Kidney tubule cell (primary cell): Measurements from ENCODE around the gene LSM5.

Source experiments
- DNase-seq: peaks from one replicate; pipeline ENCODE4 v3.0.0-alpha.2; 2018; ENCODE audit warnings: low spot score

LSM5 gene

GRCh38 chr7:32462451-32462850 lies 27.7 kb downstream of the LSM5 start:
- DNase-seq, result no peak

DNA sequence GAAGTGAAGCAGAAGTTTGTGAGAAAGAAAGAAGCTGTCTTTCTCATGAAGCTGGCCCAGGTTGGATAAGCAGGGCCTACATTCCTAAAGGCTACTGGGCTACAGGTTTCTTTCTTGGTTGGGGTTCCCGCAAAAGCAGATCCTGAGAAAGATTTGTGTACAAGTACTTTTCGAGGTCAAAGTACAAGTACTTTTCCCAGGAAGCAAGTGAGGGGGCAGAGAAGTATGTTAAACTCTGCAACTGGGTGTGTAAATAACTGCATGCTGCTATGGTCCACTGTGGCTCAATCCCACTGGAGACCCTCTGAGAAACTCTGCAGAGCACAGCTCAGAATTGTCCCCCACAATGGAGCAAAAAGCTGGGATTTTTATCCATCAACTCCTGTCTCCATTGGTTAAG lies 28.7 kb downstream of the LSM5 start:
- DNase-seq, result no peak

DNA sequence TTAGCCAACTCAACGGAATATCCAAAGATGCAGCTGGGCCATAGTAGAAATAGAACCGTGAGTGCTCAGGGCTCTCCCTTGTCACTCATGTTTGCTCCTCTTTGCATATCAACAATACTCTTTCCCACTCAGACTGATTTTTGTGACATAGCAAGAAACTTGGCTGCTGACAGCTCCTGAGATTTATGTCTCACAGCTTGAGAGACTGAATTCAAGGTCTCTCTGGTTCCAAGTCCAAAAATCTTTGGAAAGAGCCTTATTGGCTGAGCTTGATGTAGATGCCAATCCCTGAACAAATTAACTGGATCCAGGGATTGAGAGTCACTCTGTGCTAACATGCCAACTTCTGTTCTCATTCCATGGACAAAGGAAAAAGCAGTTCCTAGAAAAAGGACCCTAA lies 30.4 kb downstream of the LSM5 start:
- no peak for DNase-seq

DNA sequence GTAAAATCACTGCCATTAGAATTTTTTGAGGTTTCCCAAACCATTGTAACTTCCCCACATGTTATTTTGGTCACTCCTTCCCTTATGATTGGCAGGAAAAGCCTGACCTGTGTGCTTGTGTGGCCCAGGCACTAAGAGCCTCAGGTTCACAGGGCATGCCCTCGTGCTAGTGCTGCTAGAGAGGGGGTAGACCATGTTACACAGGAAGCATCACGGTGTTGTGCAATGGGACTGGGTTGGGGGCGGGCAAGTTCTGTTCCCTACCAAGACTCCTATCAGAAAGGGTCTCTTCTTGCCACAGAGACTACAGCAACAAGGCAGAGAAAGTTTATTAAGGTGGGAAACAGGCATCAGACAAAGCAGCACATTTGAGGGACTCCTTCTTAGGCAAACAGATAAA lies 32.2 kb downstream of the LSM5 start:
- DNase-seq, result no peak

- peak; percentile 52 for DNase-seq
Observed at GRCh38 chr7:32453341-32454011, 36.7 kb downstream of the LSM5 start.

DNA sequence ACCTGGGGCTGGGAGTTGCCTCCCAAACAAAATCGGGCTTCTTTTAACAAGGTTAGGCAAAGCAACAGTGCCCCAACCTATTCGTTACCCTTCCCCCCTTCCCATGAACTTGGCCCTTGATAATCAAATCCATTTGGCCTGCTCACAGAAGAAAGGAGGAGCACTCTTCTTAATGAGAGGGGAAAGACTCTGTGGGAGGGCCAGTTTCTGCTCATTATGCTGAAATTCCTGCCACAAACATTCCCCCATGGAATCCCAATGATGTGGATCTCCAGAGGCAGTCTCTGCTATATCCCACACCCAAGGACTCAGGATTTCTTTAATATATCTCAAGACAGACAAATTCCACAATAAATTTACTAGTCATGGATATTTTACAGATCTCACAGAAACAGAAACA lies 43.0 kb downstream of the LSM5 start:
- DNase-seq, result no peak

DNA sequence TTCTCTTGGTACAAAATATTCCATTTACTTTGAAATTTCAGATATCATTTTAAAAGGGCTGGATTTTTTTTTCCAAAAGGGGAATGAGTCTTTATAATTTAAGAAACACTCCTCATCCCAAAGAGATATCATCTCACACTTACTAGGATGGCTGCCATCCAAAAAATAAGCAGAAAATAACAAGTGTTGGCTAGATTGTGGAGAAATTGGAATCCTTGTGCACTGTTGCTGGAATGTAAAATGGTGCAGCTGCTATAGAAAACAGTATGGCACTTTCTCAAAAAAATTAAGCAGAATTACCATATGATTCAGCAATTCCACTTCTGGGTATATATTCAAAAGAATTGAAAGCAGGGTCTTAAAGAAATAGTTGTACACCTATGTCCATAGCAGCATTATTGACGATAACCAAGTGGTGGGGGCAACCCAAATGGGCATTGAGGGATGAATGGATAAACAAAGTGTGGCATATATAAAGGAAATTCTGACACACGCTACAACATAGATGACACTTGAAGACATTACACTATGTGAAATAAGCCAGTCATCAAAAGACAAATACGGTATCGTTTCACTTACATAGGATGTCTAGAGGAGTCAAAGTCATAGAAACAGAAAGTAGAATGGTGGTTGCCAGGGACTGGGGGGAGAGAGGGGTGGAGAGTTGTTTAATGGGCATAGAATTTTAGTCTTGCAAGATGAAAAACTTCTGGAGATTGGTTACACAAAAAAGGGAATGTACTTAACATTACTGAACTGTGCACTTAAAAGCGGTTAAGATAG lies 53.8 kb downstream of the LSM5 start:
- DNase-seq, result no peak
